ENCODE results near the gene NCAM1.
"Not testable (repeated sequence)": the region's sequence is repeated elsewhere in the genome, so short reads cannot be mapped to it uniquely, and the experiment has no call there.

The NCAM1 gene

DNA sequence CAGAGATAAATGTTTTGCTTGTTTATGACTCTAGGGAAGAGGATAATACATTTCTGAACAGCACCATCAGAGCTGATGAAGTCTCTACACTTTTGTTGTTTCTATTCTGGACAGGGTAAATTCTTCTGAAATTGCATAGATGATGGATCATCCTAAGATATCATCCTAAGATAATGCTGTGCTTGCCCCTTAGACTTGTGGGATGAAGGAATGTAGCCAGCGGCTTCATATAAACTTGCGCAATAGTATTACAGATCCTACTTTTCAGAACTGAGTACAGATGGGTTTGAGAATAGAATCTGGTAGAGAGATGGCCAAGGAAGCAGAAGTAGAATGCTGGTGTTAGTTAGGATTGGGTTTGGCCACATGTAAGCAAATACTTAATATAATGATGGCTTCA is 61.0 kb downstream of the NCAM1 start:
- DNase-seq = no peak

DNA sequence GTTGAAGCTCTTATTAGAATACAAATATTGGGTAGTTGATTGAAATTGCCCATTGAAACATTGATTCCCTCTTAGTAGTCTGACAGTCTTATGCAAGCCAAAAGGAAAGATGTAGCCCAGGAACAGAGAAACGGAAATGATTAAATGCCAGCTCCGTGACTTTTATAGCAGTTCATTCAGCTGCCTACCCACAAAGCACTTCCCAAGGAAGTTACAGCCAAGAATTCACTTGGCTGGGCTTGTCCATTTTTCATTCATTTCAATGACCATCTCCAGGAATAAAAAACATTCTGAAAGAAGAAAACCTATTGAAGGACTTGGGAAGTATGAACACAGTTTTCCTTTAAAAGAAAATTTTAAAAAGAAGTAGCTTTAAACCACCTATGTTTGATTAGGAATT is 62.0 kb downstream of the NCAM1 start:
- DNase-seq = no peak

DNA sequence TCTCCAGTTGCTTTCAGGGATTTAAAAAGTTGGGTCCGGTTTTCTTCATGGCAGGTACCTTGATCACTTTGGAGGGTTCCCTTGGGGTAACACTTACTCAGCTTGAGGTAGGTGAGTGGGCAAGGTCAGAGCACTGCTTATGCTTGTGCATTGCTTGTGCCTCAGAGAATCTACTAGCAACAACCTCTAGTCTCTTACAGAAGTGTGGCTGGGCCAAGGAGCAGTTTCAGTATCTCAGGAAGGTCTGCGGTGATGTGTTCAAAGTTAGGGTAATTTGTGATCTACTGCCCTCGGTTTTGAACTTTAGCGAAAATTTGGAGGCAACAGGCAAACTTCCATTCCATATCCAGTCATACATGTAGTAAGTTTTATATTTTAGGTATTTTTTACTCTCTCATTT is 62.8 kb downstream of the NCAM1 start:
- no peak for DNase-seq

DNA sequence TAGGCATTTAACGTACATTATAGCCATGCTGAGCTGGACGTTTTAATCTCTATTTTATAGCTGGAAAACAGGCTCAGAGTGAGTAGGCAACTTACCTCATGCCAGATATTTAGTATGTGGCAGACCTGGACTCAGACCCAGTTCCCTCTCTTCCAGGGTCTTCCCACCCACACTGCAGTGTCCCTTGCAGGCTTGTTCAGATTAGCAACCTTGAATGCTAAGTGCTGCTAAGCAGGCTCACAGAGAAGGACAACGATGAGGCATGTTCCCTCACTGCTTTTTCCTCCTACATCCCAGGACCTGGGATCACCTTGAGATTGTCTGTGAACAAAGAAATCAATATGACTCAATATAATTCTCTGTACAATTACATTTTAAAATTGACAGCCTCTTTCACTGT is 65.6 kb downstream of the NCAM1 start:
- DNase-seq = no peak

DNA sequence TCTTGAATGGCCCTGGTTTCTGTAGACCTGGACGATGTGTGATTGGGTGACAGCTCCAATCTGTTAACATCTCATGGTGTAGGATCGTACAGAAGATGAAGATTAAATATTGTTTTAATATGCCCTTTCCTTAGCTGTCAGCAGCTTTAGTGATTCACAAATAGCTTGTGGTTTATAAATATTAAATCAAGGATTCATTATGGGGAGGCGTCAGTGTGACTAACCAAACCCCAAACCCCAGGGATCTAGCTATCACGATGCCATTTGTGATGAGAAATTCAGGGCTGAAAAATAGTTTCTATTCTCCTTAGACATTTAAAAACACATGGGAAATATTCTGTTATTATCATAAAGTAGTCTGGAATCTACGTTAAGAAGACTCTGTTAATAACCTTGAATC is 73.4 kb downstream of the NCAM1 start:
- no peak for DNase-seq

DNA sequence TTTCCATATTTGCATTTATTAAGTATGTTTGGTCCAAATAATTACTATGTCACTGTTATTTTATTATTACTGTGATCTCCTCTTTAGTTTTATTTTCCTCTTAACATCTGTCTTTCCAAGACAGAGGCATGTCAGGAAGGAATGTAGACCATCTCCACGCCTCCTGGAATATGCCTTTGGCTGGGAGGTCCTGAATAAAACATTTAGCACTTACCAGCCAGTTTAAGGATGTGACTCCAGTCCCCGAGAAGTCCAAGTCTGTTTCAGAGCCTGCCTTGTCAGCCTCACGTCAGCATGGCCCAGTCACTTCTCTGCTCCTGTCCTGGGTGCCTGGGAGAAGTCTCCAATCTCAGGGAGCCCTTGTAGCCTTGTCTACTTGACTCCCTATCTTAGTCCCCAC is 74.5 kb downstream of the NCAM1 start:
- DNase-seq = no peak

DNA sequence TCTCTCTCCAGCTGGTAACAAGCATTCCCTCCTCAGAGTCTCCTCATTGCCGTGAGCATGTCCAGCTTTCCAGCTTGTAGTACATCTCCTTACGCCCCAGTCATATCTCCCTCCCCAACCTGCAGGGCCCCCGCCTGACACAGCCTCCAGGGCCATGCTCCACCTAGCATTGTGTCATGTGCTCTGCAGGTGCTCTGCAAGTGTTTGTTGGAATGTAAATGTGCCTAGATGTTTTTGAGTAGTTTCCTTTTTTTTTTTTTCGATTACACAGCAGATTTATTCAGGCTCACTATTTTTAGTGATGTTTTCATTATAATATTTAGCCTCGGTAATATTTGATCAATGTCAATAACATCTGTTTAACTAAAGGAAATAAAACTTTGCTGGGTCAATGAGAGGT is 82.5 kb downstream of the NCAM1 start:
- no peak for DNase-seq

DNA sequence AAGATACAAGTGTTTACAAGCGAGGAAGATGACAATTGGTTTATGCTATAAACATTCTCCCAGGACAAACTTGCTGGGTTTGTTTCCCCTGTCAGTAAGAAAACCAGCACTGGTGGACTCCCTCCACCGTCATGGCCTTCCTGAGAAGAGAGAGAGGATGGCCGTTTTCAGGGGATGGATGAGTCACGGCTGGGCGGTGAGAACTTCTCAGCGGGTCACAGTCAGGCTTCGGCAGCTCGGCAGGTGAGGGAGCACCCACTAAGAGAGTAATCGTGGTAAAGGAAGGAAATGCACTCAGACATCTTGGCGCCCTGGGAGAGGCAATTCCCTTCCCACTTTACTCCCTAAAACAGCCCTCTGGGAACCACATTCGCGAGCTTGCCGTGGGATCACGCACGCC is 83.9 kb downstream of the NCAM1 start:
- DNase-seq = no peak

DNA sequence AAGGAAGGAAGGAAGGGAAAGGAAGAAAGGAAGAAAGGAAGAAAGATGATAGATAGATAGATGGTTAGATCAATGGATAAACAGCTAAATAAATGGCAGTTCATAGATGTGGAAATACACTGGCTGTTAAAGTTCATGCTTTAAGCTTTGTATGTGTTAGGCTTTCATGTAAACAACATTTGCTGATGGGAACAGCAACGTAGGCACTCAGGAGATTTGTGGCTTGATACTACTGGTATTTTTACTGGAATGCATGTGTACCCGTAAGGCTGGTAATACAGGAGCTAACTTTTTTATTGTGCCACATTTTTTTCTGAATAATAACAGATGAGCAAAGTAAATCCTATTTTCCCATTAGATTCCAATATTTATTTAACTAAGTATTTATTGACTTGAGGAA is 85.6 kb downstream of the NCAM1 start:
- DNase-seq = no peak

DNA sequence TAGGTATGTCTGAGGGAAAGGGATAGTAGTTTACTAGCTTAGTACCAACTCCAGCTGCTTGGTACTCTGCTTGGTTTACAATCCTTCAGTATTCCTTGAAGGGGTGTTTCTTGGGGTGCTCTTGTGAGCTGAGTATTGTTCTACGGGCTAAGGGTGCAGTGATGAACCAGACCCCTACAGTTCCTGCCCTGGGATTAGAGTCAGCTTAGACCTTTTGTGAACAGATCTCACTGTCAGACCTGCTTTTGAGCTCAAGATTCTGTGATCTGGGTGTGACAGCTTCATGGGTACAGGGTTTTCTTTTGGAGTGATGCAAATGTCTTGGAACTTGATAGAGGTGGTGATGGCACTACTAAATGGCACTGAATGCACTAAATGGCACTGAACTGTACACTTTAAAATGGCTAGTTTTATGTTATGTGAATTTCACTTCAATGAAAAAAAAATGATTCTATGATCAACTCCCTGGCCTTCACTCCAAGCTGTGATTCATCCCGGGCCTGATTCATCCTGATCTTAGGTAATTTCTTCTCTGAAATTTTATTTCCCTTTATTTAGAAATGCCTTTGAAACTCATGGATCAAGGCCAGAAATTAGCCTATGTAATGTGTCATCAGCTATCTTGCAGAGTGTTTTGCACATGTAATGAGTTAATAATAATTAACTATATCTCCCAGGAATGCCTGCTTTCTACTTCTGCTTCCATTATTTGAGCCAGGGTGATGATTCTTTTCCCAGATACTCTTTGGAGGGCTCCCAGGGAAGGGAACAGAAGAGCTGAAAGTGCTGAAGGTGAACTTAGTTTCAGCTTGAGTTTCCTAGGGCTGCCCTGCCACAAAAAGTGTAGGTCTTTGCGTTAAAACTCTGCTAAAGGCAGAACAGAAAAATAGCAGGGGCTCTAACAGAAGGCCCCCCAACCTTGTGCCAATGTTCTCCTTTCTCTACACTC is 87.9 kb downstream of the NCAM1 start:
- no peak for DNase-seq

DNA sequence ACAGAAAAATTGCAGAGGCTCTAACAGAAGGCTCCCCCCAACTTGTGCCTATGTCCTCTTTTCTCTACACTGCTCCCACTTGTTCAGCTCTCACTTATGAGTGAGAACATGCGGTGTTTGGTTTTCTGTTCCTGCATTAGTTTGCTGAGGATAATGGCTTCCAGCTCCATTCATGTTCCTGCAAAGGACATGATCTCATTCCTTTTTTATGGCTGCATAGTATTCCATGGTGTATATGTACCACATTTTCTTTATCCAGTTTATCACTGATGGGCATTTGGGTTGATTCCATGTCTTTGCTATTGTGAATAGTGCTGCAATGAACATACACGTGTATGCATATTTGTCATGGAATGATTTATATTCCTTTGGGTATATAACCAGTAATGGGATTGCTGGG is 91.8 kb downstream of the NCAM1 start:
- not testable (repeated sequence) for DNase-seq

DNA sequence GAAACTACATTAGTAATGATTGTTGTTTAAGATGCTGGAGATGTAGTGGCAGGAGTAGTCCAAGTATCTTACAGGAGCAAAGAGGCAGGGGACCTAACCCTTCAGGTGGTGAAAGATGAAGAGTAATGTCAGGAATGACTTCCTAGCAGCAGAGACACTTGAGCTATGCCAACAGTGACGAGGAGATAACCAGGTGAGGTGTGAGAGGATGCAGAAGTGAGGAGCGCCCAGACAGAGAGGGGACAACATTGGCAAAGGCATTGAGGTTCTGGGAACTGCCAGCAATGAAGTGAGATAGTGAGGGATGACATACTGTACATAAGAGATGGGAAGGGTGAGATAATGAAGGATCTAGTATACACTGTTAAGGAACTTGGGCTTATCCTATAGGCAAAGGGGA is 95.8 kb downstream of the NCAM1 start:
- DNase-seq = no peak

DNA sequence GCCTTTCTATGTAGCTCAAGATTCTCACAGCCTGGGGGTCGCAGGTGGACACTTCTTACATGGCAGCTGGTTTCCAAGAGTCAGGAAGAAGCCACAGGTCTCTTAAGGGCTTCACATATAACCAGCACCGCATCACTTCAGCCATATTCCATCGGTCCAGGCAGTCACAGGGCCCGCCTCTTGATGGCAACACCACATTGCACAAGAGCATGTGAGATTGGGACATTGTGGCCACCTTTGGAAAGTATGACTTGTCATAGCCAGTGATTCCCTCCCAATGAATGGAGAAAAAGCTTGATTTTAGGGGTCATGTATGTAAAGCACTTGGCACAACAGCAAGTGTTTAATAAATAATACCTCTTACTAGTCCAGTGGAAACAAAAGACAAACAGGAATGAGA is 98.3 kb downstream of the NCAM1 start:
- no peak for DNase-seq

DNA sequence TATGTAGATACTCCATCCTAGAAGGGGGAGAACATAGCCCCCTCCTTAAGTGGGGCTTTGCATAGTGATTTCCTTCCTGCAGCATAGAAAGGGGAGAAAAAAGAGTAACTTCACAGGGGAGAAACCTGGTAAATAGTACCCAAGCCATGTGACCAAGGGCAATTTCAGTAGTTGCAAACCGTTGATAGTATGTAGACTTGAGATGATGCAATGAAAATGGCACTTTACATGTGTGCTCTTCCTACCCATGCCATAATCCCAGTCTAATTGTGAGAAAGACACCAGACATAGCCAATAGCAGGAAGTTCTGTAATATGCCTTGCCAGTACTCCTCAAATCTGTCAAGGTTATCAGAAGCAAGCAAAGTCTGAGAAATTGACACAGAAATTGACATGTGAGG is 104.1 kb downstream of the NCAM1 start:
- no peak for DNase-seq

DNA sequence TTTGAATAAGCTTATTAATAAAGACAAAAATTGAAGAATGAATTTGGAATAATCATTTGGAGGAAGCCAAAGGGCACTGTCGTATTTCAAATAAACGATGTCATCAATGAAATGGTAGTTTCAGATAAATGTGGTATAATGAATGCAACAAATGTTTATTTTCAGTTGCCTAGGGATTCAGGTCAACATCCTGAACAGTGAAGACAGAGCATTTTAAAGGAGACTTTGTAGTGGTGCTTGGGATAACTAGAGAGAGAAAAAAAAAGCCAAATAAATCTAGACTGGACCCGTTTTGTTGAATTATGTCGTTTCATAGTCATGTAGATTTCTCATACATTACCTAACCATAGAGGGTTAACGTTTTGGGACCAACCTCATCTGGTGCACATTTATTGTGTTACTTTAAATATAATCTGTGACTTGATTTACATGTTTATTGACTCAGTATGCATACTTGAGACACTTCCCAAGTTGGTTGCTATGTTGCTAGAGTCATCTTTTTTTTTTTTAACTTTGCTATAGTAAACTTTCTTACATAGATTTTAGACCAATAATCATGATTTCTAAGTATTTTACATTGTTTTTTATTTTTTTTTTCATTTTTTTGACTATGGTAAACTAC is 111.1 kb downstream of the NCAM1 start:
- DNase-seq = no peak

DNA sequence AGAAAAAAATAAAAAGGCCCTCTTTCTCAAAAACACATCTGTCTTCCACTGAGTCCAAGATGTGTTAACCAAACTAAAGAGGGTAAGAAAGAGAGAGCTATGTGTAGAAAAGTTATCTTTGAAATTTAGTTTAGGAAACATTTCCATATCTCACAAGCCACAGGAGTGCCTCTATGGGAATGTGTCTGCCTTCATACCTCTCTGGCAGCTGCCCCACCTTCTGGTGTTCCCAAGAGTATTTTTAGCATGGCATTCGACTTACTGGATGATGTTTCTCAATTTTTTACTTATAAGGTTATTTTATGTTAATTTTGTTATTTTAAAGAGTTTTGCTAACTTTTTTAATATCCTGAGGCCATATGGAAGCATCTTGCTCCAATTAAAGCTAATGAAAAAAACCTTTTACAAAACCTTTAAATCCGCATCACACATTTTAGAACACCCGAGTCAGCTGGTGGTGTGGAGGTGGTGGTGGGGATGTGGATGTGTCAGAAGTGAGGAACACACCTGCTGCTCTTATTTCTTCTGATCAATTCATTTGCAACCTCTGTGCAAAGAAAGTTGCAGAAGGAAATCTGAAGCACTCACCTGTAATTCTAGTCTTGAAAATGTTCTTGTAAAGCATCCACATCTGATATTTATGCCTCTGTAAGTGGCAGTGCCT is 112.2 kb downstream of the NCAM1 start:
- no peak for DNase-seq

DNA sequence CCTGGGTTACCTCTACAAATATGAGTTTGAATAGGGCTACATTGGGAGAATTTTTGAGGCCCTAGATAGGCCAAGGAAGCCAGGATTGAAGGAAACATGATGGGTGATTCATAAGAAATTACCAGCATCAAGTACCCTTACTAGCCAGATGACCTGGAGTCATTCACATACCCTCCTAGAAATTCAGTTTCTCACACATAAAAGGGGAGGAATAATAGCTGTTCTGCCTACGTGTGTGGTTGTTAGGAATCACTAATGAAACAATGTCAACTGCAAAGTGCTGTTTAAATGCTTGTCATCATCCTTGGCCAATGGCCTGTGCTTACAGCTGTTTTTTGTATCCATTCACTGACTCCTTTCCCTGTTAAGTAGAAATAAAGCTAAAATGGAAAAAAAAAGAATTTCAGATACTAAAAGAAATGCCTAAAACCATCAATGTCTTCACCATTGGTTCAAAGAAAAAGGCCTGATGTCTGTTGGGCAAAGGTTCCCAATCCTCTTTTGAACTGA is 114.4 kb downstream of the NCAM1 start:
- DNase-seq = no peak

DNA sequence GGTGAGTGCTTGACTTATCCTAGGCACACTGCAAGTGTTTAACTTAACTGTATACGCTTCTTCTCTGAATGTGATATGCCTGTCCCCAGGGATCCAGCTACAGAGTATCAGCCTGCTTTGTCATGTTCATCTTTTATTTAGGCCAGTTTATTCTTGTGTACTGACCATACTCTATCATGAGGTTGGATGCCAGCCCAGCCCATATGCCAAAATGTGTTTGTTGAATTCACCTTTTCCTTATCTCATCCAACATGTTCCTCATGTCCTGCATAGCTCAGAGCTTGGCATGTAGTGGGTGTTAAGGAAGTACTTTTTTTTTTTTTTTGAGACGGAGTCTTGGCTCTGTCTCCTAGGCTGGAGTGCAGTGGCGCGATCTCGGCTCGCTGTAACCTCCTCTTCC is 116.2 kb downstream of the NCAM1 start:
- DNase-seq = no peak

DNA sequence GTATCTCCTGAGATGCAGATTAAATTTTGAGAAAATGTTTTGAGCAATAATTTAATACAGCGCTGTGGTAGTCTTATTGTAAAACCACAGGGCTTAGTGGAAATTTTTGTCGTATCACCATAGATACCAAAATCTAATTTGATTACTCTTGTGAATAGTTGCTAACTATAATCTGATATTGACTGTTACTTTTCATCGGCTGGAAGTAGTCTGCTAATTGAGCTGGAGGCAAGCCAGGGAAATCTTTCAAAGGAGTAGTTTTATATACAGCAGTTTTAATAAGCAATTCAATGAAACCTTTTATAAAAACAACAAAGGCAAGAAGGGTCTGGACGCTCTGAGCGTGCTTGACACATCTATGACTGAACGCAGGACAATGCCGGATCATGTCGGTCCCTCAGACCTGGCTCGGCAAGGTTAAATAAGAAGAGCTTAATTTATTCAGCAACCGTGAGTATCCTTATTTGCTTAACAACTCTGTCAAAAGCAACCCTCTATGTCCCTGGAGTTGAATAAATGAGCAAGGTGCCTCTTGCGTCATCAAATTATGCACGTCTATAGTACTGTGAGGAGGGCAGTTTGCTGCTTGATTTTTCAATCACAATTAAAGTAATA is 121.2 kb downstream of the NCAM1 start:
- no peak for DNase-seq

DNA sequence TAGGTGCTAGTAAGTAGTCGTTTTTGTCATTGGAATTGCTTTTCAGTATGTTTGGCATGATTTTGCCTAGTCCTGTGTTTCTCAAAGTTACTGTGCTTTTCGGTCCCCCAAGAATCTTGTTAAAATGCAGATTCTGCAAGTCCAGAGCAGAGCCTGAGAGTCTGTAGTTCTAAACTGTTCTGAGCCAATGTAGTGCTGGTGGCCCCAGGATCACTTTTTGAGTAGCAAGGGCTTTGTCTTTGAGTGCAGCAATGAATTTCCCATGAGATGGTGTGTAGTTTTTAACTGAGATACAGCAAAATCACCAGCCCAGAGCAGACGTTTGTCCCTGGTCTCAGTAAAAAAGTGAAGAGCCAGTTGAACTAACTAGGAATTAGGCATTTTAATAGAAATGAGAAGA is 122.4 kb downstream of the NCAM1 start:
- DNase-seq = no peak

DNA sequence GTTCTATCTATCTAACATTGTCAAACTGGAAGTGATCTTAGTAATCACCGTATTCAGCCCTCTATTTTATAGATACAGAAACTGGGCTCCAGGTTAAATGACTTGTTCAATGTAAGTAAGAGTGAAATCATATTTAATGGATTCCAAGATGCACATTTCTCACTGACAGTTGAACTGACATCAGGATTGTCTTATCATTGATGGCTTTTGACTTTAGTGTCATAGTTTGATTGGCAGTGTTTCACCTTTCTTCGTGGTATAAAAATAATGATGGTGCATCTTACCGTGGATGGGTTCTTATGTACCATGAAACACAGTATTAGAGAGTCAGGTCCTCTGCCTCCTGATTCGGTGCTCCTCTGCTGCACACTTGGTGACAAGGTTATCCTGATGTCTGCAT is 123.1 kb downstream of the NCAM1 start:
- DNase-seq = no peak

DNA sequence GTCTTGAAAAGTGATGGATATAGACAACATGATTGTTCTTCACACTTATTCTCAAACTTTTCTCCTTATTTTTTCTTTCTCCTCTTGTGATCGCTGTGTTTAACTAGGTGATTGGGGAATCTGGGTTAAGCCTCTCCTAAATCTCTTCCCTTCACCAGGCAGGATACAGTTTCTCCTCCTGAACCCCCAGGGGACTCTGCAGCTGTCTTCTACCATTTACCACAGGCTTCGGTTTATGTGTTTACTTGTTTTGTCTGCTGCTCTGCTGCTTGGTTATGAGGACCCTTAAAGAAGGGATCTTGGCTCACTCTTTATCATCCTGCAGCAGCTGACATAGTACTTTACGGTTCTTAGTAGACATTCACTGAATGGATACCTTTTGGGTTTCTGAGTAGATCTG is 124.2 kb downstream of the NCAM1 start:
- DNase-seq = no peak

DNA sequence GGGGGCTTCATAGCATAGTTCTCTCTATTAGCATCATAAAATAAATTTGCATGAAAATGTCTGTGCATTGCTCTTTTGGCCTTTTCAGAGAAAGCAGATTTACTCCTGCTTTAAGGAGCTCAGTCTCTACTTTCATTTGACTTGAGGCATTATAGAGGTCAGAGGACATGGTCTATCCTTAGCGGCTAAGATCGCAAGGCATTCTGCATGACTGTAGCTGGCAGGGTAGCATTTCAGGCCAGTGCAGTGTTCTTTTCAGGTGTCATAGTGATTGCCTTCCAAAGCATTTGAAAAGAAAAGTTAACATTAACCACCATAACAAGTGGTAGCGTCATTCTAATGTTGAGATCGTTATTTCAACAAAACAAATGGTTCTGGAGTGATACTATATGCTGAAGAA is 126.5 kb downstream of the NCAM1 start:
- DNase-seq = no peak

Data from stimulated activated CD4-positive, alpha-beta T cell treated with anti-CD3 and anti-CD28 coated beads, Interleukin-4, amount 100 ng/mL, for 4 hours (primary cell).